Measurements from ENCODE around the gene RNF38.

- no peak for TF ChIP-seq GLIS3 (CRISPR knock-in tag; IDR thresholded peaks at IDR 0.05)
- no peak for TF ChIP-seq CSRNP3 (CRISPR knock-in tag; IDR thresholded peaks at IDR 0.05)
- no peak for TF ChIP-seq POU6F1 (CRISPR knock-in tag; IDR thresholded peaks at IDR 0.05; ENCODE audit: borderline replicate concordance, low read depth)
- TF ChIP-seq PATZ1 (CRISPR knock-in tag; IDR thresholded peaks at IDR 0.05; ENCODE audit: borderline replicate concordance) = no peak
These were observed 41.6 kb downstream of the RNF38 start for GRCh38 chr9:36358486-36358885.

All from SK-N-SH treated with all-trans-retinoic acid at 6 μM for 48 hours (cell line).